NK-92 (cell line): ENCODE results near the gene CMIP.

ENCODE experiments used
- DNase-seq: peaks from one replicate; lab custom pipeline; 2025; ENCODE audit not compliant: unreplicated experiment; lab: John Stamatoyannopoulos, UW

Gene CMIP

DNA sequence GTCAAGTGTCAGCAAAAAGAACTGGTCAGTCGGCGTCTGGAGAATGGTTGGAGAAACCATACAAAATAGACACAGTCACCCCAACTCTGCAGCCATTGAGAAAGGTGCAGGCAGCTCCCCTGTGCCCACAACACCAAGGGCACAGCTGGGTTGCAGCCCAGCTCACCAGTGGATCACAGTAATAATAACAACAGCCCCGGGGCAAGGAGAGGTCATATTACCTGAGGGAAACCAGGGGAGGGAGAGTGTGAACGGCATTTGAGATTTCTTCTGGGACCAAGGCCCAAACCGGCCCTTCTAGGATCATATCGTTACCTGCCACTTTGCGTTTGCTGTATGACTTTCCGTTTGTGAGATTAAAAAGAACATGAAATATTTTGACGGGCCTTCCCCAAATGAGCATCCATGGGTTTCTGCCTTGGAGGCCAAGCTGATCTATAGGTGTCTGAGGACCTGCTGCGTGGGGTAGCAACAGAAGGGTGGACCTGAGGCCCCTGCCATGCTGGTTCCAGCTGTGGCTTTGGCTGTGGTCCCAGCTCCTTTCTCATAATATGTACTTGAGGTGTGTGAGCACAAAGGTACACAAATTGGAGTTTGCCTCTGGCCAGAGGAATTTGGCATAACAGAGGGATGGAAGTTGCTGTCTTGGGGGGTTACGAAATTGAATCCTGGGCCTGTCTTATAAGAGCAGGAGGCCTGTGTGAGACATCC lies 154.6 kb downstream of the CMIP start:
- no peak for DNase-seq

- no peak for DNase-seq
Measured at GRCh38 chr16:81600275-81600674, 155.7 kb downstream of the CMIP start.

GRCh38 chr16:81601008-81601428 lies 156.4 kb downstream of the CMIP start:
- no peak for DNase-seq

- no peak for DNase-seq
Measured at GRCh38 chr16:81601601-81602255, 157.1 kb downstream of the CMIP start.

- no peak for DNase-seq
Measured at GRCh38 chr16:81602256-81602776, 157.7 kb downstream of the CMIP start.

GRCh38 chr16:81602792-81603191 lies 158.2 kb downstream of the CMIP start:
- DNase-seq = no peak

GRCh38 chr16:81604960-81605383 lies 160.4 kb downstream of the CMIP start:
- no peak for DNase-seq

DNA sequence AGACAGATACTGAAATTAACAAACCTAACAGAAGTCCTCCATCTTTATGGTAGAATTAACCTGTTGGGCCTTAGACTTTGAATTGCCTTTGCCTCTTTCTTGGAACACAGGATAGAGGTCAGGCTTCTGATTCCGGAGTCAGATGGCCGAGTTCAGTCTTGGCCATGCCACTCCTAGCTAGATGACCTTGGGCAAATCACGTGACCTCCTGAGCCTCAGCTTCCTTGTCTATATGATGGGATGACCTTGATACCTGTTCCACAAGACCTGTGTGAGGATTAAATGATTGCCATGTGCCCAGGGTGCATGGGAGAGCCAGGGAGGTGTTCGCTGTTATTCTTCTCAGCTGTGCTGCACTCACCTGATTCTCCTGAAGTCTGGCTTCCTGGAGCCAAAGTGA lies 161.4 kb downstream of the CMIP start:
- no peak for DNase-seq

DNA sequence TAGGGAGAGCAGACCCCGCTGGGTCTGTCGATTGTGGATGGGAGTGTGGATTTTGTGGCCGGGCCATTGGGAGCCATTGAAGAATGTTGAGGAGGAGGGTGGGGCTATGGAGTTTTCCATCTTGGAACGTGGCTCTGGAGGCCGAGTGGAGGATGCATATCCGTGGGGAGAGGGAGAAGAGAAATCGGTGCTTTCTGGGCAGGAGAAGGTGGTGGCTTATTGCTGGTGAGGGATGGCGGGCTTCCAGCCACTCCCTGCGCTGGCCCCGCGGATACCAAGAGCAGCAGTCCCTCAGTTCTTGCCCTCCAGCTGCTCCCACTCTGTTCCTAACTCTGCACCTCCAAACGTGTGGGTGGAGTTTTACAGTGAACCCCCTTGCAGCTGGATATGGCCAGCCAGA lies 162.4 kb downstream of the CMIP start:
- DNase-seq = no peak

DNA sequence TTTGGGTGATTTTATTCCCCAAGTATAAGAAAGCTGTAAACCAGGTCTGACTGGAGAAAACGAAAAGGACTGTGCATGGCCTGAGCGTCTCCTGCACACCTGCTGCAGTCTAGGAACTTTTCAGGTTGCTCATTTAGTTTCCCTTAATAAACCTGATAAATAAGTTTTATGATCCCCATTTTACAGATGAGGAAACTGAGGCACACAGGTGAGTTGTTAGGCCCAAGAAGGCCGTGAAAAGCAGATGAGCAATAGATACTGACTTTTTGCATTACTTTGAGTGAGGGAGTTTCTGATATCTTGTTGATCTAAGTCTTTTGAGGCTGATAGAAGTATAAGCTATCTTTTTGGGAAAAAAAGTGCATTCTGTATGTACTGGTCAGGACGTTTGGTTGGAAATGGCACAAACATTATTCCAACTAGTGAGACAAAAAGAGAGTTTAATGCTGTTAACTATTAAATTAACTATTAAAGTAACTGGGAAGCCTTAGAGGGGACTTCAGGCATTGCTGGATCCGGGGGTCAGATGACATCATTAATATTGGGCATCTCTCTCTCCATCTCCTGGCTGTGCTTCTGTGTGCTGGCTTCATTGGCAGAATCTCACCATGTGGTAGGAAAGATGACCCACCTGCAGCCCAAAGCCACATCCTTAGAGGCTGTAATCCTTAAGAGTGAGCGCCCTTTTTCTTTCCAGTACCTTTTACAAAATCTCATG lies 163.4 kb downstream of the CMIP start:
- DNase-seq = no peak

GRCh38 chr16:81608523-81609209 lies 164.1 kb downstream of the CMIP start:
- DNase-seq = no peak

DNA sequence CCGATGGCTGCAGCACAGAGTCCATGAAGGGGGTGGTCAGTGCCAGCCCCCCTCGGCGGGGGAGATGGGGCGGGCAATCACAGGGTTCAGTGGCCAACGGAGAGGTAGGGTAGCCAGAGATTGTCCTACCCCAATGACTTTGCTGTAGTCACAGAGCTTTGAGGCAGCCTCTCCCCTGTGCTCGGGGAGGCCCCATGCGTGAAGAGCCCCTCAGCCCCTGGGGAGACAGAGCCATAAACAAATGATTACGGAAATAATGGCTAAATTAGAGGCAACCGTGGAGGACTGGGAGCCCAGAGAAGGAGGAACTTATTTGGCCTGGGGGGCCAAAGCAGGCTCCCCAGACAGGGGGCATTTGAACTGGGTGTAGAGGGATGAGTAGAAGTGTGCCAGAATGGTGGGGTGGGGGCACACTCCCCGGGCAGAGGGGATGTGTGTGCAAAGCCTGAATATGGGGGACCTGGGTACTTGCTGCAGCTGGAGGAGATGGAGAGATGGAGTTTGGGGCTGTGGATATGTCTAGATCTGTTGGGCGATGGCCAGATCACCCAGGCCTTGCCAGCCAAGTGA lies 164.8 kb downstream of the CMIP start:
- DNase-seq = no peak

- no peak for DNase-seq
Measured at GRCh38 chr16:81610144-81610842, 165.7 kb downstream of the CMIP start.

DNA sequence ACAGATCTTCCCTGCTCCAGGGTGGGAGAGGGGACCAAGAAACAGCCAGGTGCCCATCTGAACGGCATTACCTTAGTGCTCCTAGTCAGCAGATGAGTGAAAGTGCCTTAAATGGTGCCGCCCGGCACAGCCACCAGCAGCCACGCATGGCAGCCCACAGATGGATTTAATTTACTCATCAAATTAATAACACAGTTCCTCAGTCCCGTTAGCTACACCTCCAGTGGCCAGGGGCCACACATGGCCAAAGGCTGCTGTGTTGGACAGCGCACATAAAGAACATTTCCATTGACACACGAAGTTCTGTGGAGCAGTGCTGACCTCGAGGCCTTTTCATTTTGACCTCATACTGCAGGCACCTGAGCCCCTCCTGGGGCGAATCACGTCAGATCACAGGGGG lies 166.3 kb downstream of the CMIP start:
- DNase-seq = no peak

- DNase-seq = no peak
Measured at GRCh38 chr16:81611721-81612120, 167.1 kb downstream of the CMIP start.

GRCh38 chr16:81612351-81613163 lies 167.9 kb downstream of the CMIP start:
- no peak for DNase-seq

DNA sequence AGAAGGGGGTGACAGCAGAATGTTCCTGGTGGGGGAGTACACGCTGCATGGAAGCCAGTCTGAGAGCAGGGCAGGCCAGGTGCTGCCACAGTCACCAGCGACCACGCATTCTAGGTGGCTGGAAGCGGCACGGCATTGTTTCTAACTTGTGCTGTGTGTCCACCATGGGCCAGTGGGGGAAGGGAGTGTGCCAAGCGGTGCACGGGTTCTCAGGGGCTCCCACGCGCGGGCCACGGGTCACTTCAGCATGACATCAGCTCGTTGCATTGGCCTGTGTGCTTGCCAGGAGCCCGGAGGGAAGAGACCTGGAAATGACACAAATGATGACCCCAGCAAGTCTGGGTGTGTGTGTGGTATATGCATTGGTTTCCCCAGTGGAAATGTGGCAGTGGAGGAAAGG lies 169.6 kb downstream of the CMIP start:
- no peak for DNase-seq

- no peak for DNase-seq
Measured at GRCh38 chr16:81614654-81615359, 170.2 kb downstream of the CMIP start.

GRCh38 chr16:81615411-81615810 lies 170.8 kb downstream of the CMIP start:
- no peak for DNase-seq
